ENCODE measurements around the gene LAPTM5. TPM values are rescaled to one million over a fixed set of nuclear protein-coding genes. Genes with fewer than 3 reads are reported as not detected.

LAPTM5 gene
- total RNA-seq, 4 donors from 2014 or later, result 44.5 to 767 (median 109) TPM

- TF ChIP-seq, protein P1, sequence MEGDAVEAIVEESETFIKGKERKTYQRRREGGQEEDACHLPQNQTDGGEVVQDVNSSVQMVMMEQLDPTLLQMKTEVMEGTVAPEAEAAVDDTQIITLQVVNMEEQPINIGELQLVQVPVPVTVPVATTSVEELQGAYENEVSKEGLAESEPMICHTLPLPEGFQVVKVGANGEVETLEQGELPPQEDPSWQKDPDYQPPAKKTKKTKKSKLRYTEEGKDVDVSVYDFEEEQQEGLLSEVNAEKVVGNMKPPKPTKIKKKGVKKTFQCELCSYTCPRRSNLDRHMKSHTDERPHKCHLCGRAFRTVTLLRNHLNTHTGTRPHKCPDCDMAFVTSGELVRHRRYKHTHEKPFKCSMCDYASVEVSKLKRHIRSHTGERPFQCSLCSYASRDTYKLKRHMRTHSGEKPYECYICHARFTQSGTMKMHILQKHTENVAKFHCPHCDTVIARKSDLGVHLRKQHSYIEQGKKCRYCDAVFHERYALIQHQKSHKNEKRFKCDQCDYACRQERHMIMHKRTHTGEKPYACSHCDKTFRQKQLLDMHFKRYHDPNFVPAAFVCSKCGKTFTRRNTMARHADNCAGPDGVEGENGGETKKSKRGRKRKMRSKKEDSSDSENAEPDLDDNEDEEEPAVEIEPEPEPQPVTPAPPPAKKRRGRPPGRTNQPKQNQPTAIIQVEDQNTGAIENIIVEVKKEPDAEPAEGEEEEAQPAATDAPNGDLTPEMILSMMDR (IDR thresholded peaks at IDR 0.05; ENCODE audit: low read depth), result no peak
These were observed 25.7 kb downstream of the LAPTM5 start for GRCh38 chr1:30731806-30732276.

- TF ChIP-seq, protein P1 (IDR thresholded peaks at IDR 0.05; ENCODE audit: low read depth), result no peak
These were observed 26.3 kb downstream of the LAPTM5 start for GRCh38 chr1:30731109-30731805.

- TF ChIP-seq, protein P1 (IDR thresholded peaks at IDR 0.05; ENCODE audit: low read depth), result no peak
These were observed 27.0 kb downstream of the LAPTM5 start for GRCh38 chr1:30730346-30731108.

DNA sequence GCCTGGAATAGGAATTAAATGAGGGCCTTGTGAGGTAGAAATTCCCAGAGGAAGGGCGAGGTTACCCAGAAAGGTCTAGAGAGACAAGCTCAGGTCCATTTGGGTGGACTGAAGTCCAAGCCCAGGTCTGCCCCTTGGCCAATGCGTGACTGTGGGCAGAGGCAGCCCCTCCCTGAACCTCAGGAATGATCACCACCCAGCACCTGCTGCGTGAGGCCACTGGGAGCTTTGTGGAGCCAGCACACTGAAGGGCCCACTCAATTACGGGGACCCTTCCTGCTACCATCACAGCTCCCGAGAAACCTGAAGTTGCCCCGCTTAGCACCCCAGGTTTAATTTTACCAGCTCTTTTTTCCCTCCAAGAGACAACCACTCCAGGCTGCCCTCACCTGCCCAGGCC, 27.7 kb downstream of the LAPTM5 start:
- TF ChIP-seq, protein P1 (IDR thresholded peaks at IDR 0.05; ENCODE audit: low read depth), result no peak

DNA sequence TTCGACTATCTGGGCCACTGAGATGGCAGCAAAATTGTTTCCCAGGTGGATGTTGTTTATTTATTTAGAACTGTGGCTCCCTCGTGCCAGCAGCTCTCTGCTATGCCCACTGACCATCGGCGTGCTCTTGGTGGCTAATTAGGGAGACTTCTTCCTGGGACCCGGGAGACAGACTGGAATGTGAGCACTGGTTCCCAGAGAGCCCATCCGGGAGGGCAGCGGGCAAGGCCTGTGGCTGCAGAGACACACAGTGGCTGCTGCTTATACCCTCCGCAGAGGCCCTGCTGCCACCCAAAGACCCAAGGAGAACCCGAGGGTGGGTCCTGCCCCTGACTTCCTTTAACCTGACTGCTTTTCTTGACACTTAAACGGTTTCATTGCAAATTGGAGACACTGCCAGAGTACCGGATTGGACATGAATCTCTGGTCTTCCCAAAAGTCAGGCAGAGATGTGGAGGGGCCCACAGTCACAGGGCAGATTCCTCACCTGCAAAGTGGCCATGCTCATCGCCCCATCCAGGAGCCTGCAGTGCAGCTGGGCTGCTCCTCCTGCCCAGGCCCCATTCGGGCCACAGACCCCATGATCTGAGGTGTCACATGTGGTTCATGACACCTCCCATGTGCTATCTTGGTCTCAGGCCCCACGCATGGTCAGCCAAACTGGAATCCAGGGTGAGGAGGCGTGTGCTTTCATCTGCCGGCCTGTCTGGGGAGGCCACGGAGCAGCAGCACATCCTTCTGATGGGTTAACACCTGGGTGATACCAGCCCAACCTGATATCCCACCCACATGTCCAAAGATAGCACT, 28.5 kb downstream of the LAPTM5 start:
- TF ChIP-seq, protein P1 (IDR thresholded peaks at IDR 0.05; ENCODE audit: low read depth), result no peak

- TF ChIP-seq, protein P1 (IDR thresholded peaks at IDR 0.05; ENCODE audit: low read depth), result no peak
These were observed 29.2 kb downstream of the LAPTM5 start for GRCh38 chr1:30728340-30728739.

Data from subcutaneous adipose tissue (tissue), 4 donors.